Caki2 (cell line): ENCODE results near the gene LPP. TPM values are rescaled to one million over a fixed set of nuclear protein-coding genes. Genes with fewer than 3 reads are reported as not detected.

ENCODE experiments used
- DNase-seq: peaks from one replicate; pipeline ENCODE4 v3.0.0-alpha.2; 2015; ENCODE audit warnings: low read depth
- in situ Hi-C: cut with HindIII; loops from 2 replicates; pipeline ENCODE4 v1.10.0; 2016; ENCODE audit warnings: low sequenced_read_pairs, low pct_unique_long_range_greater_than_20kb, mixed read lengths
- total RNA-seq: library from RNA; depleted of rRNA; stranded (reverse); fragments of >200 nt; shearing (Covaris generic); gene quantifications from 2 replicates; pipeline ENCODE4 v1.2.3, GENCODE V29; 2014; ENCODE audit warnings: low replicate concordance

LPP gene
- total RNA-seq, 1 experiment from 2014 or later, result 9.2 TPM

- DNase-seq, result no peak
- in situ Hi-C loops, result no loop called here
Measured at GRCh38 chr3:188323067-188323842, 169.3 kb downstream of the LPP start.

DNA sequence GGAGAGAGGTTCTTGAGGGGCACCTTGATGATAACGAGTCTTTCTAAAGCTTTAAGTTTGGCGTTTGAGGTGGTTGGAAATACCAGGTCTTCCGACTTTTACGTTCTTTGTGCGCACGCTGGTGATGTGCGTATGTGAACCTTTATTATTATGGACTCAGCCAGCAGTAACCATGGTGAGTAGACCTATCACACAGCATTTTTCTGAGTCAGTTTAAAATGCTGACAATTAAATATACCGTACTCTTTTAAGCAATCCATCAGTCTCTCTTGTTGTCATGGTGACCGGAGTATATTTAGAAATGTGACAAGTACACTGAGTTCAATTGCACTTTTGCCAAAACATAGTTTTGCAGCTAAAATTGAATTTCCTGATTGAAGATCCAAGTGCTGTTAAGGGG, 172.2 kb downstream of the LPP start:
- DNase-seq, result no peak
- in situ Hi-C loops, result no loop called here

DNA sequence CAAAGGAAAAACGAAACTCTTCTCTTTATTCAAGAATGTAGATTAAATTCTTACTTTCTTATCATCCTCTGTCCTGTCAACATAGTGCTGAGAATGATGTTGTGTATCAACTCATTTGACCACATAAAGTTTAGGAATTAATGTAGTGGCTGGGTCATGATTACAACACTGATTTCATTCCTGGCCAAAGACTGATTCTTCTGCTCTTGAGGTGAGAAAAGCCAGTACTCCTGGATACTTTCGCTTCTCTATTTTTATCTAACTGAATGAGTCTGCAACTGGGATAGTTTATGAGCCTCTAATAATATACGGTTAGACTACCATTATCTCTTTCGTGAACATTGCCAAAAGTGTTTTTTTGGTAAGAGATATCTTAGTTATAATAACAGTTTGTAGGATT, 173.0 kb downstream of the LPP start:
- in situ Hi-C loops, result no loop called here
- DNase-seq, result no peak

GRCh38 chr3:188327433-188327832, 173.5 kb downstream of the LPP start:
- in situ Hi-C loops, result no loop called here
- DNase-seq, result no peak

DNA sequence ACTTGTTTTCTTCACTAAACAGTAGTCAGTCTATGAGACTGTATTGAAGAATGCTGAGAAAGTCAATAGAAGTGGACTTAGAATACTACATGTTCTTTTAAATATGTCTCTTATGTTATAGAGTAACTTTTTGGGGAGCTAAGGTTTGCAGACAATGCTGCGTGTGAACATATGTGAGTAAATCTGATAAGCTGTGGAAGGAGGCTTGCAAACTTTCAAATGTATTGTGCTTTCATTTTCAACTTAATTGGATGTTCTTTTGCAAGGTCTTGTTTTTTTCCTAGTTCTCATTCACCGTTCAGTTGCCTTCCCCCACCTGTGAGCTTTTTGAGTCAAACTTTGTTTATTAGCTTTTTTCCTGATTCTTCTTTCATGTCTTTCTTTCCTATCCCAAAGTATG, 176.2 kb downstream of the LPP start:
- no peak for DNase-seq
- in situ Hi-C loops, result no loop called here

GRCh38 chr3:188331166-188331565, 177.2 kb downstream of the LPP start:
- in situ Hi-C loops, result no loop called here

GRCh38 chr3:188332085-188332484, 178.1 kb downstream of the LPP start:
- DNase-seq, result no peak
- in situ Hi-C loops, result no loop called here

More at GRCh38 chr3:188331166-188331565, 177.2 kb downstream of the LPP start:
- no peak for DNase-seq

DNA sequence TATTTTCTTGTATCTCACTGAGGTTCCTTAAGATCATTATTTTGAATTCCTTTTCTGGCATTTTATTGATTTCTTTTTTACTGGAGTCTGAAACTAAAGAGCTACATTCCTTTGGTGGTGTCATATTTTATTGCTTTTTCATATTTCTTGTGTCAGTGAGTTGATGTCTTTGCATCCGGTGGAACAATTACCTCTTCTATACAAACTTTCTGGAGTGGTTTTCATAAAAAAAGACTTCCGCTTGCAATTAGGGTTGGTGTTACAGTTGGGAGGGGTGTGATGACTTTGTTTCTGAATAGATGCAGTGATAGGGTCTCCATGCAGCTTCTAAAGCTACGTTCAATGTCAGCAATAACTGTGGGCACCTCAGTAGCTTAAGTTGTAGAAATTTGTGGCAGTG, 181.7 kb downstream of the LPP start:
- DNase-seq, result no peak
- in situ Hi-C loops, result no loop called here

DNA sequence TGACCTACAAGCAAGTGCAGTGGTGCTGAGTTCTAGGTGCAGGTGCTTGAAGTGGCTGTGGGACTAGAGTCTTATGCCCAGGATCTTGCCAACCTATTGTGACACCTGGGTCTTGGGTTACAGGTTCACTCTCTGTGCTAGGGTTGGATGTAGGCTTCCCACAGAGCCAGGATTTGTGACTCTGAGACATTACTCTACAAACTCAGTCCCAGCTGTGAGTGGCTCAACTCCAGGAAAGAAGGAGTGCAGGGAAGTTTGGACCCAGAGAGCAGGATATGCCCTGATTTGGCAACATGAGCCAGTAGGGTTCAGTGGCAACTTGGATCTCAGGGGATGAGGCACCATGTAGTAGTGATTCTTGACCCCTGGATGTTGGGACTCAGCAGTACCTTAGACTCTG, 182.2 kb downstream of the LPP start:
- no peak for DNase-seq

GRCh38 chr3:188337232-188337631, 183.3 kb downstream of the LPP start:
- in situ Hi-C loops, result no loop called here
- DNase-seq, result no peak

More for the DNA sequence above, 182.2 kb downstream of the LPP start:
- in situ Hi-C loops, result no loop called here

- in situ Hi-C loops, result no loop called here
- DNase-seq, result no peak
Measured at GRCh38 chr3:188338086-188338485, 184.1 kb downstream of the LPP start.

DNA sequence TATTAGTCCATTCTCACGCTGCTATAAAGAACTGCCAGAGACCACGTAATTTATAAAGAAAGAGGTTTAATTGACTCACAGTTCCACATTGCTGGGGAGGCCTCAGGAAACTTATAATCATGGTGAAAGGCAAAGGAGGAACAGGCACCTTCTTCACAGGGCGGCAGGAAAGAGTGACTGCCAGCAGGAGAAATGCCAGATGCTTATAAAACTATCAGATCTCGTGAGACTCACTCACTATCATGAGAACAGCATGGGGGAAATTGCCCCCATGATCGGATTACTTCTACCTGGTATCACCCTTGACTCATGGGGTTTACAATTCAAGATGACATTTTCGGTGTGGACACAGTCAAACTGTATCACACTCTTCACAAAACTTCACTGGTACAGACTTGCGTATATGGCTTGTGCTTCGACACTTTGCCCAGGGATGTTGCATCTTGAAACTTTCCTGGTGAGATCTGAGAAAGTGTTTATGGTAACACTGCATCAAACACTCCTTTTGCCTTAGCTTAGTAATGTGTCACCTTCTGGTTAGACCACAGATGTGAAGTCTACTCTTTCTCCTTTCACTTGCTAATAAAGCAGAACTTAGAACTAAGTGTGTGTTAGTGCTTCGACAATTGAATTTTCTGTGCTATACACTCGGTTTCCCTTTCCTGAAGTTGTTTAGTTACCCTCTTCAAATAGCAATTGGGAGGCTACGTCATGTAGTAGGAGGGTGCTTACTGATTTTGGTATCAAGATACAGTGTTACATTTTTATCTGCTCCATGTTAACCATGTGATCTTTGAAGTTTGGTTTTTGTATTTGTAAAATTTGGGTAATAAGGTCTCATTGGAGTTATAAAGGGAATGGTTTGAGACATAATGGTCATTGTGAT, 185.7 kb downstream of the LPP start:
- no peak for DNase-seq
- in situ Hi-C loops, result no loop called here

DNA sequence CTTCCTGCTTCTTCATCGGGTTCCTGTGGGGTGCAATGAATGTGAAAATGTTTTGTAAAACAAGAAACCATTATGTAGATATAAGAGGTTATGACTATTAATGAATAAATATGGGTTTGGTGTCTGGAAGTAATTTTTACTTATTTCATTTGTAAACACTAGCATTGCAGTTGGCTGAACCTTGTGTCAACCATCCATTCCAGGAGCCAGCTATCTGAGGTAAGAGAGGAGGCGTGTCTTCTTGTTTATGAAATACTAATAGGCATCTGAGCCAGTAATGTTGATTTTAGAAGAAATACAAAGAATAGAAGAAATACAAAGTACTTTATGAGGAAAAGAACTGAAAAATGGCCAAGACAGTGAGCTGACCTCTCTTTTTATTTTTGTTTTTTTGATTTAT, 187.5 kb downstream of the LPP start:
- in situ Hi-C loops, result no loop called here
- DNase-seq, result no peak

DNA sequence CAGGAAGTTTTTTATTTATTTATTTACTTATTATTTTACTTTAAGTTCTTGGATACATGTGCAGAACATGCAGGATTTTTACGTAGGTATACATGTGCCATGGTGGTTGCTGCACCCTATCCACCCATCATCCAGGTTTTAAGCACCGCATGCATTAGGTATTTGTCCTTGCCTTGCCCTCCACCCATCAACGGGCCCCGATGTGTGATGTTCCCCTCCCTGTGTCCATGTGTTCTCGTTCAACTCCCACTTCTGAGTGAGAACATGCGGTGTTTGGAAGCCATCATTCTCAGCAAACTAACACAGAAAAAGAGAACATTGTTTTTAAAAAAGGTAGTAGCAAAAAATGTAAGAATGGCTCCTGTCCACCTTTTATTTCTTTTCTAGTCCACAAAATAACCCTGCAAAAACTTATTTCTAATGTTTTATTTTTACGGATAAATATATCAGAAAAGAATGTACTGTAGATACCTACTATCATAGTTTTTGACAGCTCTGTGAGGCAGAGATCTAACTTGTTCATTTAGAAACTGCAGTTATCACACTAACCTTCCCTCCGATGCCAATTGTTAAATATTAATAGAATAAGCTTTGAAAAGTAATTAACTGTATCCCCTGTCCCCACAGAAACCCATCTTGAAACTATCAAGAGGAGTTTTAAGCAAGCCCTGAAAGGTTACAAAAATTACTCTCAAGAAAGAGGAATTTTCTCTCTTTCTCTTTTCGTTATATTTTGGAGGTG, 189.2 kb downstream of the LPP start:
- in situ Hi-C loops, result no loop called here

DNA sequence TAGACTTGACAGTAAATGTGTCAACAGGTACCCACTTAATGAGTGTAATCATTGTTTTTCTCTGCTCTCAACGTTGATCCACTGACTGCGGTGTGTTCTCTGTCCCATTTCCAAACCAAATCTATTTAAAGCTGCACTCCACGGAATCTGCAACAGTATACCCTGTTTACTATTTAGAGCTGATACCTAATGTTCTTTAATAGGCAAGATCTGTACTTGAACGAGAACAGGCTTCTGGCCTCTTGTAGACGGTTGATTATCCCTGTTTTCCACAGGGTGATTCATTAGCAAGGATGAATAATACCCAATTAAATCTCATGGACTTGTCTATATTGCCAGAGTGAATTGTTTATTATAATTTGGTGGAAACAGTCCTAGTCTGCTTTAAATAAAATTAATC, 189.9 kb downstream of the LPP start:
- in situ Hi-C loops, result no loop called here

More for the DNA sequence above, 189.2 kb downstream of the LPP start:
- DNase-seq, result no peak

DNA sequence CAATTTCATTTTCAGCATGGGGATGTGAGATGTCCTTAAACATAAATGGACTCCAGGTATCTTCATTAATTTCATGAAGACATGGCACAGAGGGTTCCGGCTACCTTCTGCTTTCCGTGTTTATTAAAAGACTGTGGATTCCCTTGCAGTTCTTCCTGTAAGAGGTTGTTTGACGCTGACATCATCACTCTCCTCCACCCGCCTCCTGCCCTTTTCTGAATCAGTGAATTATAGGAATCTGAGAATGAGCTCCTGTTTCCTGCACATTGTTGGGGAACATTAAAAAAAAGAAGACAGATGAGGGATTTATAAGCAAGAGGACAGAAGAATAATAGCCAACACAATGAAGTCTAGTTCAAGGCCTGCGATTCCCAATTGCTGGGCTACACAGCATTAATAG, 191.3 kb downstream of the LPP start:
- in situ Hi-C loops, result no loop called here

More for the DNA sequence above, 189.9 kb downstream of the LPP start:
- no peak for DNase-seq

DNA sequence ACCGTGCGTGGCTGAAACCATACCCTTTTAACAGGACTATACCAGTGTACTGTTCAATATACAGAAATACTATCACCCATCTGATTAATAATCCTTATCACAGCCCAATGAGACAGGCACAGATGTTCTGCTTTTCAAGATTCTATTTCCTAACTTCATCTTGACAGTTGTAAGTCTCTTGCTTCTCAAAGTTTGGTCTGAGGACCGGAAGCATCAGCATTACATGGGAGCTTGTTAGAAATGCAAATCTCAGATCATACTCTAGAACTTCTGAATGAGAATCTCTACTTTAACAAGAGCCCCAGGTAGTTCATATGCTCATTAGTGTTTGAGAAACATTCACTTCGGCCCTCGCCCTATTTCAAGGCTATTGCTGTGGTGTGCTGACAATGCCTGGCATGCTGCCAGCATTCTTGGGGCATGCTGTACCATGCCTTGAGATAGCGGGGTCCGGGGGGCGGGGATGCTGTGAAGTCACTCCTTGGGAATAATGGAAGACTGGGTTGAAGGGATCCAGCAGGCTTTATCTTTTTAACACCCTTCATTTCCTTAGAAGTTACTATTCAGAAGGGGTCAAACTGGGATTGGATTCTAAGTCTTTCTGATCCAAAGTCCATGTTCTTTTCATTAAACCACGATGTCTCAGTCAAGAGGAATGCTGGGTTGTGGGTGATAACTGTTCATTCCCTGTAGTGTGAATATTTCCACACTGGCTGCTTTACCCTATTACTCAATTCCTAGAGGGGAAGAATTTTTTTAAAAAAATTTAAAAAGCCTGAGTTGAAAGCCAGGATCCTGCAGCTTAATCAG, 194.7 kb downstream of the LPP start:
- DNase-seq, result peak; percentile 73
- in situ Hi-C loops, result no loop called here

More for the DNA sequence above, 191.3 kb downstream of the LPP start:
- peak; percentile 60 for DNase-seq

GRCh38 chr3:188349351-188349901, 195.5 kb downstream of the LPP start:
- peak; percentile 12 for DNase-seq
- in situ Hi-C loops, result no loop called here
